Small intestine (tissue), 7 donors: Measurements from ENCODE around the gene ARHGEF3. TPM values are rescaled to one million over a fixed set of nuclear protein-coding genes. Genes with fewer than 3 reads are reported as not detected.
A peak's percentile ranks its signal among the peaks of the same experiment; 100 is the strongest.

Experiments used
- DNase-seq, 2 donors: peaks; one replicate each; pipeline versions ENCODE4 v3.0.0 to v3.0.0-alpha.2; 2013
- FAIRE-seq: peaks from 2 replicates; lab custom pipeline; 2012; peaks lifted over from hg19 to GRCh38; lab: Jason Lieb, UNC
- H3K27ac ChIP-seq, 3 donors: one replicate each; pipeline ENCODE4 v1.5.1; 2013; ENCODE audit warnings: low read length in 2 of 3, mild to moderate bottlenecking in 2 of 3, control low read depth in 1 of 3, inconsistent platforms in 1 of 3, low read depth in 1 of 3, moderate library complexity in 1 of 3
- H3K27me3 ChIP-seq, 3 donors: one replicate each; pipeline ENCODE4 v1.6.1; 2013; ENCODE audit warnings: low read length in 3 of 3, inconsistent platforms in 1 of 3; ENCODE audit not compliant: control insufficient read depth in 3 of 3, insufficient read depth in 3 of 3
- H3K36me3 ChIP-seq, 3 donors: one replicate each; pipeline ENCODE4 v1.6.1; 2013; ENCODE audit warnings: low read length in 3 of 3, inconsistent platforms in 1 of 3, low read depth in 1 of 3, mild to moderate bottlenecking in 1 of 3, moderate library complexity in 1 of 3; ENCODE audit not compliant: control insufficient read depth in 3 of 3, insufficient read depth in 2 of 3
- H3K4me1 ChIP-seq, 3 donors: one replicate each; pipeline ENCODE4 v1.6.1; 2013; ENCODE audit warnings: low read length in 2 of 3, inconsistent platforms in 1 of 3, low read depth in 1 of 3, mild to moderate bottlenecking in 1 of 3, moderate library complexity in 1 of 3; ENCODE audit not compliant: control insufficient read depth in 3 of 3, insufficient read depth in 2 of 3
- H3K4me3 ChIP-seq, 3 donors: one replicate each; pipeline ENCODE4 v1.5.1; 2013; ENCODE audit warnings: low read length in 3 of 3, control low read depth in 1 of 3, inconsistent platforms in 1 of 3, low read depth in 1 of 3, mild to moderate bottlenecking in 1 of 3, moderate library complexity in 1 of 3
- H3K9me3 ChIP-seq, 2 donors: one replicate each; pipeline ENCODE4 v1.6.1; 2013; ENCODE audit warnings: low read depth in 1 of 2, low read length in 1 of 2; ENCODE audit not compliant: control insufficient read depth in 2 of 2, insufficient read depth in 1 of 2
- WGBS, 3 donors: extraction: QIAGEN DNeasy Blood & Tissue Kit; methylation state at CpG; one replicate each; pipeline ENCODE4 v1.1.7; 2013; 5-methylcytosine and 5-hydroxymethylcytosine counted together
- polyA plus RNA-seq, 4 donors: library from polyadenylated mRNA; stranded (reverse) in 3 of 4; unstranded in 1 of 4; fragments of 200-250 nt in 3 of 4; fragments of 120-200 nt in 1 of 4; gene quantifications; one replicate each; pipeline versions ENCODE4 v1.2.1 to v1.2.3, GENCODE V29; 2013
- donor health status: healthy with polysubstance abuse.
- donor health status: control.
- donor health status: control.
- donor health status: Bipolar disorder and iron deficiency.
- donor health status: healthy.

The ARHGEF3 gene
- polyA plus RNA-seq, 4 donors = 1.6 to 9.0 (median 4.6) TPM

- Histone ChIP-seq H3K27me3 (no peaks in the 10 kb centered on the region), H3K4me1 (peaks cover 0 to 21% (median 9%) of the 10 kb centered on the region in 3 donors), H3K9me3 (no peaks in the 10 kb centered on the region), H3K36me3 (no peaks in the 10 kb centered on the region), H3K27ac (peak overlapping the region in 2 of 3 donors; percentile 9 to 65), H3K4me3 (no peak overlapping the region)
- FAIRE-seq = no peak
- no peak for DNase-seq
- WGBS, 3 donors = 67 to 76% (median 70%) methylated on average over 5 of the region's 5 CpGs
These were observed 17.2 kb downstream of the ARHGEF3 start for GRCh38 chr3:56784448-56785001.

GRCh38 chr3:56783644-56784447, 17.9 kb downstream of the ARHGEF3 start:
- Histone ChIP-seq H3K27ac (peak overlapping the region in 2 of 3 donors; percentile 54 to 81), H3K27me3 (no peaks in the 10 kb centered on the region), H3K4me1 (peaks cover 0 to 20% (median 9%) of the 10 kb centered on the region in 3 donors), H3K36me3 (no peaks in the 10 kb centered on the region), H3K9me3 (no peaks in the 10 kb centered on the region), H3K4me3 (no peak overlapping the region)
- WGBS, 3 donors = 35 to 46% (median 36%) methylated on average over 8 of the region's 8 CpGs
- DNase-seq (peak; percentile 49 to 68), FAIRE-seq (no peak)

GRCh38 chr3:56782906-56783305, 18.8 kb downstream of the ARHGEF3 start:
- Histone ChIP-seq H3K4me3 (no peak overlapping the region), H3K4me1 (peaks cover 0 to 19% (median 9%) of the 10 kb centered on the region in 3 donors), H3K36me3 (no peaks in the 10 kb centered on the region), H3K27me3 (no peaks in the 10 kb centered on the region), H3K27ac (peak overlapping the region in 2 of 3 donors; percentile 54 to 81), H3K9me3 (no peaks in the 10 kb centered on the region)
- DNase-seq (no peak), FAIRE-seq (no peak)
- 36 to 49% (median 43%) methylated on average over 2 of the region's 2 CpGs for WGBS, 3 donors

- Histone ChIP-seq H3K4me3 (no peak overlapping the region), H3K4me1 (peaks cover 0 to 19% (median 9%) of the 10 kb centered on the region in 3 donors), H3K27ac (peak overlapping the region in 2 of 3 donors; percentile 25 to 59), H3K9me3 (no peaks in the 10 kb centered on the region), H3K27me3 (no peaks in the 10 kb centered on the region), H3K36me3 (no peaks in the 10 kb centered on the region)
- WGBS, 3 donors = 24 to 59% (median 28%) methylated on average over 4 of the region's 4 CpGs
- FAIRE-seq = no peak
- peak; percentile 24 to 34 for DNase-seq
These were observed 19.5 kb downstream of the ARHGEF3 start for GRCh38 chr3:56782215-56782614.

GRCh38 chr3:56781762-56782161, 20.0 kb downstream of the ARHGEF3 start:
- FAIRE-seq (no peak), DNase-seq (no peak)
- H3K27ac ChIP-seq = peak overlapping the region in 2 of 3 donors; percentile 4 to 22
- WGBS, 3 donors = 90 to 98% (median 92%) methylated on average over 2 of the region's 2 CpGs
- no peaks in the 10 kb centered on the region for H3K9me3 ChIP-seq
- H3K27me3 ChIP-seq = no peaks in the 10 kb centered on the region
- H3K4me3 ChIP-seq = no peak overlapping the region
- H3K36me3 ChIP-seq = no peaks in the 10 kb centered on the region
- peaks cover 0 to 19% (median 9%) of the 10 kb centered on the region in 3 donors for H3K4me1 ChIP-seq

GRCh38 chr3:56780936-56781335, 20.8 kb downstream of the ARHGEF3 start:
- Histone ChIP-seq H3K9me3 (no peaks in the 10 kb centered on the region), H3K4me3 (no peak overlapping the region), H3K4me1 (peaks cover 0 to 19% (median 9%) of the 10 kb centered on the region in 3 donors), H3K27ac (peak overlapping the region in 1 of 3 donors; percentile 45), H3K36me3 (no peaks in the 10 kb centered on the region), H3K27me3 (no peaks in the 10 kb centered on the region)
- DNase-seq (no peak), FAIRE-seq (no peak)
- WGBS, 3 donors = 92 to 100% (median 93%) methylated on average over 2 of the region's 2 CpGs

GRCh38 chr3:56778893-56779292, 22.9 kb downstream of the ARHGEF3 start:
- Histone ChIP-seq H3K27me3 (no peaks in the 10 kb centered on the region), H3K36me3 (no peaks in the 10 kb centered on the region), H3K27ac (no peak overlapping the region), H3K4me3 (no peak overlapping the region), H3K4me1 (peaks cover 0 to 16% (median 7%) of the 10 kb centered on the region in 3 donors), H3K9me3 (no peaks in the 10 kb centered on the region)
- WGBS, 3 donors = 61 to 81% (median 67%) methylated on average over 2 of the region's 2 CpGs
- FAIRE-seq (no peak), DNase-seq (no peak)

GRCh38 chr3:56776556-56776950, 25.2 kb downstream of the ARHGEF3 start:
- Histone ChIP-seq H3K27ac (no peak overlapping the region), H3K4me1 (no peaks in the 10 kb centered on the region), H3K27me3 (no peaks in the 10 kb centered on the region), H3K36me3 (no peaks in the 10 kb centered on the region), H3K9me3 (no peaks in the 10 kb centered on the region), H3K4me3 (no peak overlapping the region)
- FAIRE-seq (no peak), DNase-seq (no peak)
- WGBS, 3 donors = 74 to 77% (median 76%) methylated on average over 3 of the region's 3 CpGs
